B cell (primary cell): Measurements from ENCODE around the gene BCAM. TPM values are rescaled to one million over a fixed set of nuclear protein-coding genes. Genes with fewer than 3 reads are reported as not detected.

Experiments used
- ATAC-seq: fragments of 200-7000 bp; cut with Tn5 transposase; one replicate; pipeline ENCODE4 v1.10.0; 2021; ENCODE audit warnings: low read depth, mild to moderate bottlenecking, moderate number of reproducible peaks, moderate library complexity
- CTCF ChIA-PET: fragments of 350-600 bp; sonication (Branson Sonifier 250); formaldehyde crosslinking; loops from one replicate; lab custom pipeline; 2021; ENCODE audit warnings: antibody characterized with exemption, inconsistent platforms; lab: Charles Lee
- POLR2A ChIA-PET: fragments of 350-600 bp; sonication (Branson Sonifier 250); formaldehyde crosslinking; loops from one replicate; lab custom pipeline; 2021; ENCODE audit warnings: antibody characterized with exemption; lab: Charles Lee
- DNase-seq: peaks from one replicate; pipeline ENCODE4 v3.0.0; 2013
- H2AFZ ChIP-seq: 2 replicates; pipeline ENCODE4 v1.6.1; 2012; ENCODE audit warnings: mild to moderate bottlenecking, low read depth, low read length; ENCODE audit not compliant: insufficient read depth, poor library complexity, severe bottlenecking
- H3K27ac ChIP-seq, 2 donors: 1 replicate in 1 of 2; 2 replicates in 1 of 2; pipeline ENCODE4 v1.5.1; 2012 to 2013; ENCODE audit warnings: low read length in 2 of 2, mild to moderate bottlenecking in 2 of 2, moderate library complexity in 1 of 2
- H3K27me3 ChIP-seq, 4 experiments: fragments of 200-600 bp in 1 of 4; sonication (generic) in 1 of 4; replicated peaks in 1 of 4; 1 replicate in 2 of 4; 2 replicates in 2 of 4; pipeline versions ENCODE4 v1.6.1 to v1.7.0; 2013 to 2016; ENCODE audit warnings: low read length in 3 of 4, mild to moderate bottlenecking in 2 of 4, mixed read lengths in 1 of 4, moderate library complexity in 1 of 4; ENCODE audit not compliant: insufficient read depth in 4 of 4, control insufficient read depth in 3 of 4; ENCODE audit errors: control extremely low read depth in 1 of 4
- H3K36me3 ChIP-seq, 2 experiments: replicated peaks in 1 of 2; 1 replicate in 1 of 2; 2 replicates in 1 of 2; pipeline versions ENCODE4 v1.6.1 to v1.7.1; 2013; ENCODE audit warnings: low read length in 1 of 2; ENCODE audit not compliant: insufficient read depth in 2 of 2, control insufficient read depth in 1 of 2; ENCODE audit errors: control extremely low read depth in 1 of 2, extremely low read depth in 1 of 2
- H3K4me1 ChIP-seq, 2 donors: fragments of 200-600 bp in 1 of 2; sonication (generic) in 1 of 2; 1 replicate in 1 of 2; 2 replicates in 1 of 2; pipeline versions ENCODE4 v1.5.1 to v1.6.1; 2013 to 2017; ENCODE audit warnings: low read length in 2 of 2; ENCODE audit not compliant: control insufficient read depth in 2 of 2, insufficient read depth in 2 of 2
- H3K4me2 ChIP-seq: replicated peaks from 2 replicates; pipeline ENCODE3; 2012; ENCODE audit warnings: mild to moderate bottlenecking, low read depth, low read length; ENCODE audit not compliant: poor library complexity, severe bottlenecking
- H3K4me3 ChIP-seq, 5 experiments: fragments of 200-600 bp in 1 of 5; sonication (generic) in 1 of 5; 1 replicate in 3 of 5; 2 replicates in 2 of 5; pipeline versions ENCODE4 v1.5.1 to v1.7.0; 2011 to 2016; ENCODE audit warnings: low read length in 4 of 5, mild to moderate bottlenecking in 4 of 5, low read depth in 2 of 5, control low read depth in 1 of 5, moderate library complexity in 1 of 5; ENCODE audit not compliant: insufficient read depth in 1 of 5; ENCODE audit errors: control extremely low read depth in 1 of 5, extremely low read depth in 1 of 5
- H3K79me2 ChIP-seq: fragments of 200-600 bp; sonication (generic); one replicate; pipeline ENCODE4 v1.6.0; 2016; ENCODE audit warnings: low read length; ENCODE audit not compliant: control insufficient read depth, insufficient read depth
- H3K9ac ChIP-seq: fragments of 200-600 bp; sonication (generic); 2 replicates; pipeline ENCODE4 v1.6.1; 2017; ENCODE audit warnings: mild to moderate bottlenecking, low read length, moderate library complexity
- H3K9me3 ChIP-seq, 3 donors: one replicate each; pipeline versions ENCODE4 v1.6.1 to v1.7.1; 2013; ENCODE audit warnings: low read length in 2 of 3; ENCODE audit not compliant: control insufficient read depth in 2 of 3, insufficient read depth in 1 of 3; ENCODE audit errors: control extremely low read depth in 1 of 3
- H4K20me1 ChIP-seq: 2 replicates; pipeline ENCODE4 v1.6.0; 2012; ENCODE audit warnings: mild to moderate bottlenecking, low read length; ENCODE audit not compliant: insufficient read depth, control insufficient read depth, poor library complexity, severe bottlenecking
- H3K27ac Mint-ChIP-seq: one replicate; pipeline ENCODE4 v1.8.0; 2021; ENCODE audit warnings: mixed read lengths
- H3K27me3 Mint-ChIP-seq: one replicate; pipeline ENCODE4 v1.8.0; 2021; ENCODE audit warnings: mixed read lengths
- H3K4me1 Mint-ChIP-seq: one replicate; pipeline ENCODE4 v1.8.0; 2021; ENCODE audit warnings: mixed read lengths
- H3K4me3 Mint-ChIP-seq: one replicate; pipeline ENCODE4 v1.8.0; 2021; ENCODE audit warnings: mixed read lengths
- H3K9me3 Mint-ChIP-seq: one replicate; pipeline ENCODE4 v1.8.0; 2022; ENCODE audit warnings: mixed read lengths; ENCODE audit not compliant: insufficient read depth
- EZH2 ChIP-seq: IDR thresholded peaks from 2 replicates; pipeline ENCODE4 v1.6.1; 2012; ENCODE audit warnings: borderline replicate concordance, low read depth, mild to moderate bottlenecking, moderate library complexity, low read length; ENCODE audit not compliant: insufficient read depth, poor library complexity, severe bottlenecking
- WGBS: methylation state at CpG from one replicate; pipeline ENCODE4 v1.1.5; 2013; ENCODE audit warnings: missing lambda C conversion rate; ENCODE audit not compliant: insufficient coverage; 5-methylcytosine and 5-hydroxymethylcytosine counted together
- intact Hi-C: fragments of 100-400 bp; cut with micrococcal nuclease; formaldehyde crosslinking; loops from one replicate; pipeline ENCODE4 v1.10.0; 2022
- polyA plus RNA-seq: library from polyadenylated mRNA; depleted of rRNA; stranded (reverse); fragments of >200 nt; gene quantifications from 2 replicates; pipeline ENCODE4 v1.2.3, GENCODE V29; 2012
- total RNA-seq, 2 donors: library from RNA; stranded (reverse); fragments of 120-200 nt in 1 of 2; gene quantifications; 1 replicate in 1 of 2; 2 replicates in 1 of 2; pipeline versions ENCODE4 v1.2.3 to v1.2.4, GENCODE V29; 2013 to 2022
- TF ChIP-seq, protein P1 (sequence below): fragments of 200-600 bp; IDR thresholded peaks from one replicate; pipeline ENCODE4 v1.8.0; 2022; ENCODE audit warnings: antibody characterized with exemption, mild to moderate bottlenecking

BCAM gene
- total and polyA plus RNA-seq, 2 donors (not counting 1 experiment from before 2014, with no cell fraction given) = not detected

DNA sequence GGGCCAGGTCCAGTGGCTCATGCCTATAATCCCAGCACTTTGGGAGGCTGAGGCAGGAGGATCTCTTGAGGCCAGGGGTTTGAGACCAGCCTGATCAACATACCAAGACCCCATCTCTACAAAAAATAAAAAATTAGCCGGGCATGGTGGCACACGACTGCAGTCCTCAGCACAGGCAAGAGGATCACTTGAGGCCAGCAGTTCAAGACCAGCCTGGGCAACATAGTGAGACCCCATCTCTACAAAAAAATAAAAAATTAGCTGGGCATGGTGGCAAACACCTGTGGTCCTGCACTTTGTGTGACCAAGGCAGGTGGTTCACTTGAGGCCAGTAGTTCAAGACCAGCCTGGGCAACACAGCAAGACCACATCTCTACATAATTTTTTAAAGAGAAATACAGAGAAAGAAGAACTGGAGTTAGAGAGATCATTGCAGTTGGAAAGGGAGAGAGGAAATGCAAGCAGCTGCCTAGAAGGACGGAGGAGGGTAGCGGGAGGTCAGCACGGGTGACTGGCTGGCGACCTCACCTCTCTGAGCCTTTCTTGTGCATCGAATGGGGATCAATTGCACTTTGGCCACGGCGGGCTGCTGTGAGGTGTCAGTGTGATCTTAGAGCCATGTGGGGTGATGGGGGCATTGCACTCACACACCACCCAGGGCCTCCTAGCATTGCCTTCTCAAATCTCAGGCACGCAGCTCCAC lies 13.9 kb downstream of the BCAM start:
- no peak overlapping the region for H3K9ac ChIP-seq
- no peaks in the 10 kb centered on the region for H3K36me3 ChIP-seq
- H3K79me2 ChIP-seq = no peaks in the 10 kb centered on the region
- Mint-ChIP-seq H3K9me3 (no peaks in the 10 kb centered on the region), H3K27ac (no peak overlapping the region), H3K27me3 (peaks cover 22% of the 10 kb centered on the region), H3K4me1 (no peaks in the 10 kb centered on the region), H3K4me3 (no peak overlapping the region)
- WGBS = 88% methylated on average over 7 of the region's 10 CpGs
- H3K27ac ChIP-seq = no peak overlapping the region
- H3K4me2 ChIP-seq = no peak overlapping the region
- H3K27me3 ChIP-seq = no peaks in the 10 kb centered on the region
- ChIA-PET POLR2A (no interaction called here), CTCF (no interaction called here)
- ATAC-seq (no peak), DNase-seq (no peak)
- H2AFZ ChIP-seq = no peak overlapping the region
- no peak overlapping the region for H3K4me3 ChIP-seq
- H3K9me3 ChIP-seq = no peaks in the 10 kb centered on the region
- TF ChIP-seq, protein P1, sequence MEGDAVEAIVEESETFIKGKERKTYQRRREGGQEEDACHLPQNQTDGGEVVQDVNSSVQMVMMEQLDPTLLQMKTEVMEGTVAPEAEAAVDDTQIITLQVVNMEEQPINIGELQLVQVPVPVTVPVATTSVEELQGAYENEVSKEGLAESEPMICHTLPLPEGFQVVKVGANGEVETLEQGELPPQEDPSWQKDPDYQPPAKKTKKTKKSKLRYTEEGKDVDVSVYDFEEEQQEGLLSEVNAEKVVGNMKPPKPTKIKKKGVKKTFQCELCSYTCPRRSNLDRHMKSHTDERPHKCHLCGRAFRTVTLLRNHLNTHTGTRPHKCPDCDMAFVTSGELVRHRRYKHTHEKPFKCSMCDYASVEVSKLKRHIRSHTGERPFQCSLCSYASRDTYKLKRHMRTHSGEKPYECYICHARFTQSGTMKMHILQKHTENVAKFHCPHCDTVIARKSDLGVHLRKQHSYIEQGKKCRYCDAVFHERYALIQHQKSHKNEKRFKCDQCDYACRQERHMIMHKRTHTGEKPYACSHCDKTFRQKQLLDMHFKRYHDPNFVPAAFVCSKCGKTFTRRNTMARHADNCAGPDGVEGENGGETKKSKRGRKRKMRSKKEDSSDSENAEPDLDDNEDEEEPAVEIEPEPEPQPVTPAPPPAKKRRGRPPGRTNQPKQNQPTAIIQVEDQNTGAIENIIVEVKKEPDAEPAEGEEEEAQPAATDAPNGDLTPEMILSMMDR = no peak
- no peak for TF ChIP-seq EZH2
- H4K20me1 ChIP-seq = no peaks in the 10 kb centered on the region
- H3K4me1 ChIP-seq = no peaks in the 10 kb centered on the region
- intact Hi-C loops = loop anchor here (10.0 kb wide), 1 partner anchor 382 kb away; no protein-coding TSS in a partner anchor

DNA sequence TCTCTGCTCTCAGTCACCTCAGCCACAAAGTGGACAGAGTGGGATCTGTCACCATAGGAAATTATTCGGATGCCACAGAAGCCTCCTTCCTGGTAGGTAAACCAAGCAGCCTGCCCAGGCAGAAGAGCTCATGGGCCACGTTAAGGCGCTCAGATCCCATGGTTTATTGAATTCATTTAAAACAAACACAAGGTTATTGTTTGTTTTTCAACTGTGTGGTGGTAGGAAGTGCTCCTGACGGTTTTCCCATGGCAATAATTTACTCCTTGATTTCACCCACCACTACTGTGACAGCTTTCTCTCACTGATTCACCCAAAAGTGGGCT lies 14.4 kb downstream of the BCAM start:
- peaks cover 22% of the 10 kb centered on the region for H3K27me3 Mint-ChIP-seq
- Histone ChIP-seq H3K9me3 (no peaks in the 10 kb centered on the region), H4K20me1 (no peaks in the 10 kb centered on the region), H3K4me2 (no peak overlapping the region), H3K79me2 (no peaks in the 10 kb centered on the region), H3K36me3 (no peaks in the 10 kb centered on the region), H3K9ac (no peak overlapping the region), H3K27ac (no peak overlapping the region), H2AFZ (no peak overlapping the region), H3K4me3 (no peak overlapping the region), H3K27me3 (no peaks in the 10 kb centered on the region), H3K4me1 (no peaks in the 10 kb centered on the region)
- intact Hi-C loops = loop anchor here (10.0 kb wide), 1 partner anchor 381 kb away; no protein-coding TSS in a partner anchor
- DNase-seq = no peak
- WGBS = 83% methylated on average over 1 of the region's 4 CpGs
- CTCF ChIA-PET = interaction anchor here (0.6 kb wide), 2 partner anchors 8 to 639 kb away, joined by 3 read pairs; no protein-coding TSS in a partner anchor
- H3K27ac Mint-ChIP-seq = no peak overlapping the region
- no peaks in the 10 kb centered on the region for H3K9me3 Mint-ChIP-seq
- H3K4me1 Mint-ChIP-seq = no peaks in the 10 kb centered on the region
- no peak overlapping the region for H3K4me3 Mint-ChIP-seq
- POLR2A ChIA-PET = no interaction called here
- TF ChIP-seq, protein P1 = no peak
- TF ChIP-seq EZH2 = no peak
- ATAC-seq = no peak
